Astrocyte (in vitro differentiated cells and primary cell): ENCODE measurements around the gene CXCR4. TPM values are rescaled to one million over a fixed set of nuclear protein-coding genes. Genes with fewer than 3 reads are reported as not detected.

Experiments
- DNase-seq: peaks from one replicate; pipeline ENCODE4 v3.0.0-alpha.2; 2010; ENCODE audit warnings: low read depth
- FAIRE-seq: peaks from 2 replicates; lab custom pipeline; 2011; peaks lifted over from hg19 to GRCh38; lab: Jason Lieb, UNC
- H2AFZ ChIP-seq: 2 replicates; pipeline ENCODE4 v1.6.0; 2012; ENCODE audit warnings: low read depth, low read length, inconsistent platforms
- H3K27ac ChIP-seq: 2 replicates; pipeline ENCODE4 v1.5.1; 2011; ENCODE audit warnings: low read depth, low read length, inconsistent platforms
- H3K27me3 ChIP-seq: 2 replicates; pipeline ENCODE4 v1.6.0; 2011; ENCODE audit warnings: low read length, inconsistent platforms; ENCODE audit not compliant: insufficient read depth
- H3K36me3 ChIP-seq: 2 replicates; pipeline ENCODE4 v1.5.1; 2011; ENCODE audit warnings: low read length, inconsistent platforms; ENCODE audit not compliant: insufficient read depth
- H3K4me1 ChIP-seq: 2 replicates; pipeline ENCODE4 v1.5.1; 2011; ENCODE audit warnings: low read length, inconsistent platforms; ENCODE audit not compliant: insufficient read depth
- H3K4me2 ChIP-seq: 2 replicates; pipeline ENCODE4 v1.6.0; 2012; ENCODE audit warnings: low read length, inconsistent platforms
- H3K4me3 ChIP-seq: 2 replicates; pipeline ENCODE4 v1.5.1; 2011; ENCODE audit warnings: low read depth, mild to moderate bottlenecking, low read length, inconsistent platforms; ENCODE audit not compliant: insufficient read depth
- H3K79me2 ChIP-seq: 2 replicates; pipeline ENCODE4 v1.6.0; 2012; ENCODE audit warnings: mild to moderate bottlenecking, low read length, inconsistent platforms; ENCODE audit not compliant: insufficient read depth
- H3K9ac ChIP-seq: 2 replicates; pipeline ENCODE4 v1.6.0; 2012; ENCODE audit warnings: mild to moderate bottlenecking, low read length, inconsistent platforms
- H3K9me3 ChIP-seq: 2 replicates; pipeline ENCODE4 v1.5.1; 2012; ENCODE audit warnings: low read depth, mild to moderate bottlenecking, low read length, inconsistent platforms; ENCODE audit not compliant: insufficient read depth
- H4K20me1 ChIP-seq: 2 replicates; pipeline ENCODE4 v1.6.0; 2012; ENCODE audit warnings: low read length, inconsistent platforms; ENCODE audit not compliant: insufficient read depth
- H3K27ac Mint-ChIP-seq: one replicate; pipeline ENCODE4 v1.8.0; 2021; ENCODE audit warnings: mild to moderate bottlenecking, mixed read lengths; ENCODE audit not compliant: unreplicated experiment
- H3K27me3 Mint-ChIP-seq: one replicate; pipeline ENCODE4 v1.8.0; 2021; ENCODE audit warnings: low read depth, mixed read lengths; ENCODE audit not compliant: unreplicated experiment
- H3K36me3 Mint-ChIP-seq: one replicate; pipeline ENCODE4 v1.8.0; 2021; ENCODE audit warnings: low read depth, mixed read lengths; ENCODE audit not compliant: unreplicated experiment
- H3K4me1 Mint-ChIP-seq: one replicate; pipeline ENCODE4 v1.8.0; 2021; ENCODE audit warnings: low read depth, mixed read lengths; ENCODE audit not compliant: unreplicated experiment
- H3K4me3 Mint-ChIP-seq: one replicate; pipeline ENCODE4 v1.8.0; 2021; ENCODE audit warnings: mild to moderate bottlenecking, moderate library complexity, mixed read lengths; ENCODE audit not compliant: unreplicated experiment
- H3K9me3 Mint-ChIP-seq: one replicate; pipeline ENCODE4 v1.8.0; 2021; ENCODE audit warnings: mild to moderate bottlenecking, mixed read lengths; ENCODE audit not compliant: unreplicated experiment
- EZH2 ChIP-seq: IDR thresholded peaks from 2 replicates; pipeline ENCODE4 v1.6.1; 2012; ENCODE audit warnings: mild to moderate bottlenecking, low read length, inconsistent platforms; ENCODE audit not compliant: insufficient read depth
- total RNA-seq: library from RNA; stranded (reverse); gene quantifications from 2 replicates; pipeline ENCODE4 v1.2.1, GENCODE V29; 2021
- TF ChIP-seq, protein P1 (sequence below): IDR thresholded peaks from 2 replicates; pipeline ENCODE4 v1.5.1; 2011; ENCODE audit warnings: low read depth, mild to moderate bottlenecking, inconsistent platforms, low read length, moderate library complexity; ENCODE audit not compliant: insufficient read depth

Gene CXCR4
- total RNA-seq, 1 donor from 2014 or later, result 4.1 TPM

DNA sequence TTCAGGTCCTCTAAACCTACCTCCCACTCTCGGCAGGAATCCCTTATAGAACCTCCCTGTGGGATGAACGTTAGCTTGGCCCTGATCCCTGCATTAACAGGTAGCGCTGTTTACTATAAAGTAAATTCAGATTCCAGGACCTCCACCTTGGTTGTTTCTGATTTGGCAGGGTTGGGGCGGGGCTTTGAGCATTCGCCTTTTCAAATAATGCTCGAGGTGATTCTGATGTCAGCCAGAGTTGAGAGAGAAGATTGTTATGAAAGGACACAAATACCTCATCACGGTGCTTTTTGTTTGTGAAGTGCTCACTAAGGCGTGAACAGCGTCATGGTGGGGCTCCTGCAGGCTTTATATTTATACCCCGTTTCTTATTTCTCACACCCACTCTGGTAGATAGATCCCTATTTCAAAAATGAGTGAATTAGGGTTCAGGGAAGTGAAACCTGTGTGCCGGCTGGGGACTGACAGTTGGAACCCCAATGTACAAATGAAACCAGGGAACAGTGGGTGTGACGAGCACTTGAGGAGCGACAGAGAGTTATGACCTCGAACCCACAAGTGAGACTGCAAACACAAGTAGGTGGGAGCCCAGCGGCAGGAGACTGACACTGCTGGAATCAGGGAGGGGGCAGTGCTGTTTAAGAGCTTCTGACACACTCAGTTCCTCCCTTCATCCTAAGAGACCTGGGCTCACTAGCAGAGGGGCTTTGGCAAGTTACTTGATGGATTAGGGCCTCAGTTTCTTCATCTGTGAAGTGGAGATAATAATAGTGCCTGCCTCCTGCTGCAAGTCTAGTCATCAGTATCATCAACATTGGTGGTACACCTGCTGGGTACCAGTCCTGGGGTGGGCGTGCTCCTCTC lies 14.2 kb upstream of the CXCR4 start:
- no peaks in the 10 kb centered on the region for H4K20me1 ChIP-seq
- H3K36me3 ChIP-seq, result no peaks in the 10 kb centered on the region
- no peaks in the 10 kb centered on the region for H3K27me3 Mint-ChIP-seq
- H3K27ac Mint-ChIP-seq, result no peak overlapping the region
- H3K4me2 ChIP-seq, result no peak overlapping the region
- H3K4me1 Mint-ChIP-seq, result peaks cover 39% of the 10 kb centered on the region
- H3K9me3 ChIP-seq, result no peaks in the 10 kb centered on the region
- H3K36me3 Mint-ChIP-seq, result no peaks in the 10 kb centered on the region
- H3K27ac ChIP-seq, result no peak overlapping the region
- TF ChIP-seq, protein P1, sequence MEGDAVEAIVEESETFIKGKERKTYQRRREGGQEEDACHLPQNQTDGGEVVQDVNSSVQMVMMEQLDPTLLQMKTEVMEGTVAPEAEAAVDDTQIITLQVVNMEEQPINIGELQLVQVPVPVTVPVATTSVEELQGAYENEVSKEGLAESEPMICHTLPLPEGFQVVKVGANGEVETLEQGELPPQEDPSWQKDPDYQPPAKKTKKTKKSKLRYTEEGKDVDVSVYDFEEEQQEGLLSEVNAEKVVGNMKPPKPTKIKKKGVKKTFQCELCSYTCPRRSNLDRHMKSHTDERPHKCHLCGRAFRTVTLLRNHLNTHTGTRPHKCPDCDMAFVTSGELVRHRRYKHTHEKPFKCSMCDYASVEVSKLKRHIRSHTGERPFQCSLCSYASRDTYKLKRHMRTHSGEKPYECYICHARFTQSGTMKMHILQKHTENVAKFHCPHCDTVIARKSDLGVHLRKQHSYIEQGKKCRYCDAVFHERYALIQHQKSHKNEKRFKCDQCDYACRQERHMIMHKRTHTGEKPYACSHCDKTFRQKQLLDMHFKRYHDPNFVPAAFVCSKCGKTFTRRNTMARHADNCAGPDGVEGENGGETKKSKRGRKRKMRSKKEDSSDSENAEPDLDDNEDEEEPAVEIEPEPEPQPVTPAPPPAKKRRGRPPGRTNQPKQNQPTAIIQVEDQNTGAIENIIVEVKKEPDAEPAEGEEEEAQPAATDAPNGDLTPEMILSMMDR, result no peak
- no peak for TF ChIP-seq EZH2
- H2AFZ ChIP-seq, result no peak overlapping the region
- peaks cover 2% of the 10 kb centered on the region for H3K27me3 ChIP-seq
- FAIRE-seq, result no peak
- no peak for DNase-seq
- no peak overlapping the region for H3K4me3 ChIP-seq
- no peaks in the 10 kb centered on the region for H3K79me2 ChIP-seq
- no peaks in the 10 kb centered on the region for H3K9me3 Mint-ChIP-seq
- H3K4me1 ChIP-seq, result peaks cover 4% of the 10 kb centered on the region
- H3K9ac ChIP-seq, result no peak overlapping the region
- no peak overlapping the region for H3K4me3 Mint-ChIP-seq

DNA sequence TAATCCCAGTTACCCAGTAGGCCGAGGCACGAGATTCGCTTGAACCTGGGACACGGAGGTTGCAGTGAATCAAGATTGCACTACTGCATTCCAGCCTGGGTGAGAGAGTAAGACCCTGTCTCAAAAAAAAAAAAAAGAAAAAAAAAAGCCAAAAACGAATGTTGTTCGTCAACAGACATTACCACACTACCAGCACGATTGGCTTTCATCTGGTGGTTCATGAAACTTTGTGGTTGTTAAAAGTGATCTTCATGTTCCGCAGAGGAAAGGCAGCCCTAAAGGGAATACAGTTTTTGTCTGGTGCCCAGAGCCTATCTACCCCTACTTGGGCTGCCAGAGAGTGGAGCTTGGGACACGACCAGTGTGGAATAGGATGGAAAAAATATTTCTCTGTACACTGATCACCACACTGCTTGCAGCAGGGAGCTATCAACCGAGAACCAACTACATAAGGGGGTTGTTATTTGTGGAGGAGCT lies 13.6 kb upstream of the CXCR4 start:
- DNase-seq, result no peak
- no peaks in the 10 kb centered on the region for H3K4me1 ChIP-seq
- H3K27ac Mint-ChIP-seq, result no peak overlapping the region
- no peak overlapping the region for H3K9ac ChIP-seq
- no peaks in the 10 kb centered on the region for H3K79me2 ChIP-seq
- H3K4me3 ChIP-seq, result no peak overlapping the region
- no peaks in the 10 kb centered on the region for H3K9me3 ChIP-seq
- peaks cover 33% of the 10 kb centered on the region for H3K4me1 Mint-ChIP-seq
- no peak overlapping the region for H3K27ac ChIP-seq
- peaks cover 2% of the 10 kb centered on the region for H3K27me3 ChIP-seq
- H3K36me3 ChIP-seq, result no peaks in the 10 kb centered on the region
- FAIRE-seq, result no peak
- H3K9me3 Mint-ChIP-seq, result no peaks in the 10 kb centered on the region
- TF ChIP-seq, protein P1, result no peak
- no peak for TF ChIP-seq EZH2
- peaks cover 1% of the 10 kb centered on the region for H3K27me3 Mint-ChIP-seq
- H3K4me3 Mint-ChIP-seq, result no peak overlapping the region
- H2AFZ ChIP-seq, result no peak overlapping the region
- no peaks in the 10 kb centered on the region for H4K20me1 ChIP-seq
- H3K36me3 Mint-ChIP-seq, result no peaks in the 10 kb centered on the region
- no peak overlapping the region for H3K4me2 ChIP-seq

DNA sequence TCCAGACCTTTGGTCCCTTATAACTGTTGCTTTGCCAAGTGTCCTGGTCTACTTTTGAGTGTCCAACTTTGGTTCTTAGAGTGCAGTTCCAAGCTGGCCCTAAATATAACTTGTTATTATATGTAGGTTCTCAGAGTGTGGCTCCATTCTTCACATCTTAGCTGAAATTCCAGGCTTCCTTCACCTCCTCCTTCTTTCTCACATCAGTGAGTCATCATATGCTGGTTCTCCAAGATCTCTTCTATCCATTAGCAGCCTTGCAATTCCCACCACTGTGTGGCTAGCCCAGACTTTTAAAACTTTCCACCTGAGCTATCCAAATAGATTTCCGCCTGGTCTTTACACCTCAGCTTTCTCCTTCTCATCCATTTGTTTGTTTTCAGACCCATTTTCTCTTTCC lies 12.6 kb upstream of the CXCR4 start:
- Histone ChIP-seq H4K20me1 (no peaks in the 10 kb centered on the region), H2AFZ (no peak overlapping the region), H3K36me3 (no peaks in the 10 kb centered on the region), H3K79me2 (no peaks in the 10 kb centered on the region), H3K4me2 (no peak overlapping the region), H3K9ac (no peak overlapping the region), H3K27ac (no peak overlapping the region), H3K4me1 (no peaks in the 10 kb centered on the region), H3K27me3 (peaks cover 9% of the 10 kb centered on the region), H3K9me3 (no peaks in the 10 kb centered on the region), H3K4me3 (no peak overlapping the region)
- no peak for FAIRE-seq
- H3K27ac Mint-ChIP-seq, result no peak overlapping the region
- no peak overlapping the region for H3K4me3 Mint-ChIP-seq
- TF ChIP-seq, protein P1, result no peak
- no peak for TF ChIP-seq EZH2
- H3K27me3 Mint-ChIP-seq, result peaks cover 2% of the 10 kb centered on the region
- no peaks in the 10 kb centered on the region for H3K9me3 Mint-ChIP-seq
- H3K36me3 Mint-ChIP-seq, result no peaks in the 10 kb centered on the region
- H3K4me1 Mint-ChIP-seq, result peaks cover 32% of the 10 kb centered on the region
- no peak for DNase-seq
